GM21367 (cell line): Measurements from ENCODE around the gene SBF2.

ENCODE experiments used
- ATAC-seq: cut with Tn5 transposase; IDR thresholded peaks from one replicate; pipeline ENCODE4 v1.9.1; 2021; ENCODE audit not compliant: unreplicated experiment

The SBF2 gene

GRCh38 chr11:9861860-9862725, 431.9 kb downstream of the SBF2 start:
- ATAC-seq: peak; percentile 93

- ATAC-seq: no peak
These were observed 434.3 kb downstream of the SBF2 start for GRCh38 chr11:9859554-9860305.

GRCh38 chr11:9858822-9859221, 435.2 kb downstream of the SBF2 start:
- ATAC-seq: no peak

GRCh38 chr11:9858218-9858617, 435.8 kb downstream of the SBF2 start:
- ATAC-seq: no peak

GRCh38 chr11:9855579-9856287, 438.3 kb downstream of the SBF2 start:
- no peak for ATAC-seq

DNA sequence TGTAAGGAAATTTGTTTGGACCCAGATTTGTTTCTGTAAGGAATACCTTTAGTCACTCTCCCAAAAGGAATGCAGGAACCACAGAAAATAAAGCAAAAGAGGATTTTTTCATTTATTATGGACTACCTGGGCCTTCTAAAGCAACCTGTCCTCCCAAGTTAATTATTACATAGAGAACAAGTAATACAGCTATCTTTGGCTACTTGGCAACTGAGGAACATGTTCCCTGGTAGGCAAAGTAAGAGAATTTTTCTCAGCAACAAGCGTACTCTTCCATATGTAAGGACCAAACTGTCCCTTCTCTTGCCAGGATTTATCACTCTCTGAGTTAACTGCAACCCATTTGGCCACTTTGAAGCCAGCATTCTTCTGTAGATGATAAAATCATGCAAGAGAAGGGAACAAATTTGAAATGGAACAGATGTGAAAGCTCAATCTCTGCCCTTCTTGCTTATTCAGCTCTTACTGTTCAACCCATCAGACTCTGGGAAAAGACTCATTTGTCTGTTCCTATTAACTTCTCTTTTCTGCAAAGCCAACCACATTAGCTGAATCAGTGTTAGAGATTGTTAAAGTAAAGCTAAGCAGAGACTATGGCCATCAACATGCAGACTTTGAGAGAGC, 440.0 kb downstream of the SBF2 start:
- no peak for ATAC-seq

GRCh38 chr11:9852465-9852864, 441.6 kb downstream of the SBF2 start:
- ATAC-seq: no peak

DNA sequence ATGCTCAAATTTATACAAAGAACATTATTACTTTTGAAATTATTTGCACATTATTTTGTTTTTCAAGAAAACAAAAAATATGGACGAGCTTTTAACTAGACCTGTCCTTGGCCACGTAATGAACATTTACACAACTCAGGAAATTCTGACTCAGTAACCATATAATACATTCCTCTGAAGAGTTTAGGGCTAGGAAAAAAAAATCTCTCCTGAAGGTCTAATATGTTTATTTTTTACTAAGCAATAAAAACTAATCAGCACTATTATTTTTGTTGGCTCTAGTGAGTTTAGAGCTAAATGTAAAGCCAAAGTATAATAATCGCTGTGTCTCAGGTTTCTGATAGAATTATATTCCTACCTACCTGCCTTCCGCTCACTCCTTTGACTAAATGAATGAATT, 442.7 kb downstream of the SBF2 start:
- ATAC-seq: no peak

GRCh38 chr11:9850224-9850895, 443.7 kb downstream of the SBF2 start:
- no peak for ATAC-seq

GRCh38 chr11:9849389-9849788, 444.6 kb downstream of the SBF2 start:
- no peak for ATAC-seq

DNA sequence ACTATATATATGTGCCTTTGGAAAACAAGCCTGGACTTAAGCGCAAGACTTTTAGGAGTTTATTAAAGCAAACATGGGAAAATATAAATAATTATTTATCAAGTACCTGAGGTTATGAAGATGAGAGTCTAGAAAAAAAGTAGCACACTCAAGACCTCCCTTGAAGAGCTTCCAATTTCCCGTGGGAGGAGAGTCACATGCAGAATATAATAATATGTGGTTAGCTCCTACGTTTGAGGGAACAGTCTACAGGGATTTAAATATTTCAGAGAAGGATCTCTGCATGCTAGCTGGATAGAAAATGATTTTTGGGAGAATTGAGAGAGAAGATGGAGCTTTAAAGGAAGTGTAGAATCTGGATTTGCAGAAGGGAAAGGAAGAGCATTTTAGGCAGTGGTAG, 446.4 kb downstream of the SBF2 start:
- ATAC-seq: no peak

DNA sequence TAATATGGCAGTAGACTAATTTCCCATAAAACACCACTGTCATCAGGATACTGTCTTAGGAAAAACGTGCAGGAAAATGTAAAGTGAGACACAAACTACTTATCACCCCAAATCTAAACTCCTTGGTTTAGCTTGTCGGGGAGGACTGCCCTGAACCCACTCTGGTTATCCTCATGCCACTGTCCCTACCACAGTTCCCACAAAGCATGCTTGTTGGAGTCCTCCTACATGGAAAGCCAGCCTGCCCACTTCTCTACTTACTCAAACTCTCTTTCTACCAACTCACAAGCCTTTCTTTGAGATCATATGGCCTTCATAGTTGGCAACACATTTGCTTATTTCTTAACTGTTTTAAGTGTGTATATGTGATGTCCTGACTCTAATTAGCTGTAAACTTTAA, 451.1 kb downstream of the SBF2 start:
- ATAC-seq: no peak

- ATAC-seq: no peak
These were observed 453.5 kb downstream of the SBF2 start for GRCh38 chr11:9840460-9841004.

- no peak for ATAC-seq
These were observed 454.5 kb downstream of the SBF2 start for GRCh38 chr11:9839550-9839949.

DNA sequence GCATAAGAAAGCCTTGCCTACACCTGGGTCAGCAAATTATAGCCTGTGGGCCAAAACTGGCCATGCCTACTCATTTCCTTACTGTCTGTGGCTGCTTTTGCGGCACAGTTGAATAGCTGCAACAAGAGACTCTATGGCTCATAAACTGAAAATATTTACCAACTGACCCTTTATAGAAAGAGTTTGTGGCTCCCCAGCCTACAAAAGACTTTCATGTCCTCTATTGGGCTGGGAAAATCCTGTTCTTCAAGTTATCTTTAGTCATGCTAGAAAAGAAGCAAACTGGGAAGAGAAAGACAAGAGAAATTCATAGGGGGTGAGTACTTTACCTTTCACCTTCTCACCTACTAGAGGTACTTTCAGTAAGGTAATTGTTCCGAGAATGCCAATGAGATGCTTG, 455.1 kb downstream of the SBF2 start:
- ATAC-seq: peak; percentile 62

DNA sequence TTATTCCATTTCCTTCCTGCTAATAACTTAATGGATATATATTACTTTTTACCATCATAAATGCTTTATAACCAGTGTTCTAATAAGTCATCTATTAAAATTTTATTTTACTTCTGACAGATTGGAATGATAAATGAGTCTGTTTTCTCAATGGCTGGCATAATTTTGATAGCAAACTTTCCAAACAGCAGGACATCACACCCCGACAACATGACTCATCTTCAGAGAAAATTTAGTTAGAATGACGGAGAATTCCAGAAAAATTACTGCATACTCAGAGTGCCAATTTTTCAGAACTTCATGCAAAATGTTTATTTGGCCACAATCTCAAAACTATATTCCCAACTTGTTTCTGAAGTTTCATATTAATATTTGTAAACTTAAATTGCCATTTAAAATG, 455.8 kb downstream of the SBF2 start:
- no peak for ATAC-seq

GRCh38 chr11:9834291-9834690, 459.7 kb downstream of the SBF2 start:
- no peak for ATAC-seq

DNA sequence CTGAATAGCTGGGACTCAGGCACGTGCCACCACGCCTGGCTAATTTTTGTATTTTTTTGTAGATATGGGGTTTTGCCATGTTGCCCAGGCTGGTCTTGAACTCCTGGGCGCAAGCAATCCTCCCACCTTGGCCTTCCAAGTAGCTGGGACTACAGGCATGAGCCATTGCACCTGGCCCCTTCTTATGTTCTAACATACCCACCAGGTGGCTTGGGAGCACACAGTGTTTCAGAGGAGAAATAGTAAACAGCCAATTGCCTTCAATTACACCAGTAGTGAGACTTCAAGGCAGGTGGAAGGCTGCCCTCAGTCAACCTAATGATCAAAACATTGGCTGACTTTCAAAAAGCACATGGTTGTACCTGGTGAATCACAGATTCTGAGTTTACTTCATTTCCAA, 462.9 kb downstream of the SBF2 start:
- no peak for ATAC-seq

DNA sequence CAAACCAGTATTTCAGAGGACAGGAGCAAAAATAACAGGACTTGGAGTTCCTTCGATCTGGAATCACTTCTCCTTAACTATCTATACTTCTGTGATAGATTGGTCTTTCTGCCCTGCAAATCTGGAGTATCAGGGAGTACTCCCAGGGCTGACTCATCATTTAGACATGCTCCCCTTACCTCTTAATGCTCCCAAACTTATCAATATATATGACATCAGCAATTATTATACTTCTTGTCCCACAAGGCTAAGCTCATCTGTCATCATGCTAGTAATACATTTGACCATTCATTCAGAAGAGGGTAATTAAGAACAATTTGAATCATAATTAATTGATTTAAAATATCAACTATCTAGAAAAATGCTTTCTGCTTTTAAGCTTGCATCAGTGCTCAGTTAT, 466.3 kb downstream of the SBF2 start:
- no peak for ATAC-seq

DNA sequence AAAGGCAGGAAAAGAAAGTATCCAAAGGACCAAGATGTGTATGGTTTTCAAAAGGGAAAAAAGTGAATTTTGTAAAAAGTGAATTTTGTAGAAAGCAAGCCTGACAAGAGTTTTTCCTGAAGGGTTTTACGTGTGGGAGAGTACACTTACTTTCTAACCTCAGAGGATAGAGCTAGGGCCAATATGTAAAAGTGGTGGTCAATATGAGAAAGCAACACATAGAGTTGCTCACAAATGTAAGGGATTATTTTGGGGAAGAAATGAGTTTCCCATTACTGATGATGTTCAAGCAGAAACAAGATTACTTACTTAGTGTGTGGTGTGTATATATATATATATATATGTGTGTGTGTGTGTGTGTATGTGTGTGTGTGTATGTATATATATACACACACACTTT, 467.6 kb downstream of the SBF2 start:
- no peak for ATAC-seq
